GM10266 (cell line): ENCODE measurements around the gene NPTX1.

Experiments
- DNase-seq: peaks from one replicate; pipeline ENCODE4 v3.0.0; 2012; ENCODE audit errors: extremely low spot score
- TF ChIP-seq, protein P1 (sequence below): IDR thresholded peaks from 2 replicates; pipeline ENCODE4 v1.5.1; 2012; ENCODE audit warnings: mild to moderate bottlenecking, low read depth; ENCODE audit not compliant: control insufficient read depth, insufficient read depth; ENCODE audit errors: missing control alignments

The NPTX1 gene

GRCh38 chr17:80503921-80504320, 27.5 kb upstream of the NPTX1 start:
- TF ChIP-seq, protein P1, sequence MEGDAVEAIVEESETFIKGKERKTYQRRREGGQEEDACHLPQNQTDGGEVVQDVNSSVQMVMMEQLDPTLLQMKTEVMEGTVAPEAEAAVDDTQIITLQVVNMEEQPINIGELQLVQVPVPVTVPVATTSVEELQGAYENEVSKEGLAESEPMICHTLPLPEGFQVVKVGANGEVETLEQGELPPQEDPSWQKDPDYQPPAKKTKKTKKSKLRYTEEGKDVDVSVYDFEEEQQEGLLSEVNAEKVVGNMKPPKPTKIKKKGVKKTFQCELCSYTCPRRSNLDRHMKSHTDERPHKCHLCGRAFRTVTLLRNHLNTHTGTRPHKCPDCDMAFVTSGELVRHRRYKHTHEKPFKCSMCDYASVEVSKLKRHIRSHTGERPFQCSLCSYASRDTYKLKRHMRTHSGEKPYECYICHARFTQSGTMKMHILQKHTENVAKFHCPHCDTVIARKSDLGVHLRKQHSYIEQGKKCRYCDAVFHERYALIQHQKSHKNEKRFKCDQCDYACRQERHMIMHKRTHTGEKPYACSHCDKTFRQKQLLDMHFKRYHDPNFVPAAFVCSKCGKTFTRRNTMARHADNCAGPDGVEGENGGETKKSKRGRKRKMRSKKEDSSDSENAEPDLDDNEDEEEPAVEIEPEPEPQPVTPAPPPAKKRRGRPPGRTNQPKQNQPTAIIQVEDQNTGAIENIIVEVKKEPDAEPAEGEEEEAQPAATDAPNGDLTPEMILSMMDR, result no peak
- DNase-seq, result no peak

DNA sequence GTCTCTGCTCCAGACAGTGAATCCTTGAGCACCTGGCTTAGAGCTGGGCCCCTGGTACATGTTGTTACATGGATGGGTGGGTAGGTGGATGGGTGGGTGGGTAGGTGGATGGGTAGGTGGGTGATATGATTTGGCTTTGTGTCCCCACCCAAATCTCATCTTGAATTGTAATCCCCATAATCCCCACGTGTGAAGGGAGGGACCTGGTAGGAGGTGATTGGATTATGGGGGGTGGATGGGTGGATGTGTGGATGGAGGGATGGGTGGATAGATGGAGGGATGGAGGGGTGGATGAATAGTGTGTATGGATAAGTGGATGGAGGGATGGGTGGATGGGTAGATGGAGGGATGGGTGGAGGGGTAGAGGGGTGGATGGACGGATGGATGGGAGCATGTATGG, 26.6 kb upstream of the NPTX1 start:
- DNase-seq, result no peak
- TF ChIP-seq, protein P1, result no peak

GRCh38 chr17:80502578-80502877, 26.1 kb upstream of the NPTX1 start:
- DNase-seq, result no peak
- TF ChIP-seq, protein P1, result no peak

- DNase-seq, result no peak
- TF ChIP-seq, protein P1, result no peak
Measured at GRCh38 chr17:80501741-80502577, 25.6 kb upstream of the NPTX1 start.

- TF ChIP-seq, protein P1, result no peak
- DNase-seq, result no peak
Measured at GRCh38 chr17:80499961-80500665, 23.7 kb upstream of the NPTX1 start.

- DNase-seq, result no peak
- TF ChIP-seq, protein P1, result no peak
Measured at GRCh38 chr17:80499560-80499959, 23.2 kb upstream of the NPTX1 start.

DNA sequence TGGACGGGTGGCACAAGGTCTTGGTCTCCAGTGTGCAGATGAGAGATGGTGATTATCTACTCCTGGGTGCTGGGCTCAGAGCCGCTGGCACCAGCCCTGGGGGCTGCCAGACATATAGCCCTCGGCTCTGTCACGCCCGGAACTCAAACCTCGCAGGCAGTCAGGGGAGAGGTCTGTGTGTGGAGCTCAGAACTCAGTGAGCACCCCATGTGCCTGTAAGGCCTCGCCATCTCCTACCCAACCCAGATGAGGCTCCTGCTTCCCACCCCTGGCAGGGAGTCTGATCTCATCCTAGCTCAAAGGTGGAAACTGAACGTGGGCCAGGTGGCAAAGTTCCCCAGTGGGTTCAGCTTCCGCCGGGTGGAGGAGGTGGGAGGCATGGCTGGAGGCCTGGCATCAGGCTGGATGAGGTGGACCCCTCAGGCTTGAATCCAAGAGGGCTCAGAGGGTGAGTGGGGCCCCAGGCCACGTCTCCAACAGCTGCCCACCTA, 22.6 kb upstream of the NPTX1 start:
- TF ChIP-seq, protein P1, result no peak
- DNase-seq, result no peak
